GM23248 (cell line): ENCODE data around the gene MED8. TPM values are rescaled to one million over a fixed set of nuclear protein-coding genes. Genes with fewer than 3 reads are reported as not detected.

ENCODE experiments used
- DNase-seq: peaks from one replicate; pipeline ENCODE4 v3.0.0-alpha.2; 2015
- H2AFZ ChIP-seq: fragments of 200-600 bp; sonication (generic); 2 replicates; pipeline ENCODE4 v1.6.1; 2016; ENCODE audit warnings: antibody characterized with exemption
- H3F3A ChIP-seq: fragments of 200-600 bp; sonication (generic); 2 replicates; pipeline ENCODE4 v1.6.1; 2016; ENCODE audit warnings: mild to moderate bottlenecking, antibody characterized with exemption, mixed run types; ENCODE audit not compliant: insufficient read depth
- H3K27ac ChIP-seq: fragments of 200-600 bp; sonication (generic); 2 replicates; pipeline ENCODE4 v1.5.1; 2016; ENCODE audit warnings: mild to moderate bottlenecking
- H3K27me3 ChIP-seq: fragments of 200-600 bp; sonication (generic); replicated peaks from 2 replicates; pipeline ENCODE4 v1.6.1; 2016; ENCODE audit warnings: mild to moderate bottlenecking; ENCODE audit not compliant: insufficient read depth
- H3K36me3 ChIP-seq: fragments of 200-600 bp; sonication (generic); 2 replicates; pipeline ENCODE4 v1.6.1; 2016; ENCODE audit warnings: low read depth, mild to moderate bottlenecking
- H3K4me1 ChIP-seq: fragments of 200-600 bp; sonication (generic); 2 replicates; pipeline ENCODE4 v1.6.1; 2016; ENCODE audit warnings: mild to moderate bottlenecking; ENCODE audit not compliant: insufficient read depth
- H3K4me2 ChIP-seq: fragments of 200-600 bp; sonication (generic); one replicate; pipeline ENCODE4 v1.6.1; 2016; ENCODE audit warnings: mild to moderate bottlenecking; ENCODE audit not compliant: unreplicated experiment
- H3K4me3 ChIP-seq: fragments of 200-600 bp; sonication (generic); 2 replicates; pipeline ENCODE4 v1.5.1; 2016; ENCODE audit warnings: mild to moderate bottlenecking
- H3K79me2 ChIP-seq: fragments of 200-600 bp; sonication (generic); 2 replicates; pipeline ENCODE4 v1.6.1; 2016; ENCODE audit warnings: mild to moderate bottlenecking; ENCODE audit not compliant: insufficient read depth
- H3K9ac ChIP-seq: fragments of 200-600 bp; sonication (generic); 2 replicates; pipeline ENCODE4 v1.6.1; 2016; ENCODE audit warnings: mild to moderate bottlenecking
- H3K9me2 ChIP-seq: fragments of 200-600 bp; sonication (generic); 2 replicates; pipeline ENCODE4 v1.6.1; 2016; ENCODE audit warnings: mixed run types, mild to moderate bottlenecking, moderate library complexity; ENCODE audit not compliant: insufficient read depth
- H3K9me3 ChIP-seq: fragments of 200-600 bp; sonication (generic); one replicate; pipeline ENCODE4 v1.6.1; 2017; ENCODE audit warnings: low read depth
- H4K20me1 ChIP-seq: fragments of 200-600 bp; sonication (generic); 2 replicates; pipeline ENCODE4 v1.6.0; 2016; ENCODE audit not compliant: insufficient read depth
- EZH2 ChIP-seq: fragments of 200-600 bp; sonication (generic); IDR thresholded peaks from 2 replicates; pipeline ENCODE4 v1.6.1; 2018; ENCODE audit warnings: antibody characterized with exemption, mild to moderate bottlenecking; ENCODE audit not compliant: insufficient read depth, poor library complexity, severe bottlenecking
- EZH2phosphoT487 ChIP-seq: fragments of 200-600 bp; sonication (generic); IDR thresholded peaks from 2 replicates; pipeline ENCODE4 v1.6.1; 2018; ENCODE audit warnings: antibody characterized with exemption, moderate library complexity, mild to moderate bottlenecking, low read depth; ENCODE audit not compliant: insufficient read depth
- WGBS, 2 experiments: methylation state at CpG; one replicate each; pipeline ENCODE4 v1.1.6; 2015 to 2017; ENCODE audit warnings: low lambda C conversion rate in 2 of 2, low coverage in 1 of 2; ENCODE audit errors: missing lambda C conversion rate in 2 of 2; 5-methylcytosine and 5-hydroxymethylcytosine counted together
- in situ Hi-C: fragments of 300-500 bp; cut with MboI; formaldehyde crosslinking; loops from 2 replicates; pipeline ENCODE4 v1.15.0; 2020
- polyA plus RNA-seq: library from polyadenylated mRNA; unstranded; fragments of >200 nt; fragmentation: Nextera tagmentation; extraction: Ambion mirVana; gene quantifications from 2 replicates; pipeline ENCODE4 v1.2.1, GENCODE V29; 2016
- total RNA-seq: library from RNA; depleted of rRNA; stranded (reverse); fragments of >200 nt; shearing (Covaris generic); gene quantifications from 2 replicates; pipeline ENCODE4 v1.2.3, GENCODE V29; 2014

MED8 gene
- total and polyA plus RNA-seq, 2 experiments from 2014 or later, result 53.5 to 78.3 TPM

GRCh38 chr1:43398227-43398626, 8.6 kb upstream of the MED8 start:
- Histone ChIP-seq H3K27me3 (no peaks in the 10 kb centered on the region), H3K27ac (no peak overlapping the region), H2AFZ (no peak overlapping the region), H3K9ac (no peak overlapping the region), H4K20me1 (0 out of 2 replicates have a peak, but pooled peaks cover 5% of the 10 kb centered on the region), H3K36me3 (peaks cover 20% of the 10 kb centered on the region; the same call in 1 of the 2 replicates), H3K4me2 (no peak overlapping the region), H3K4me3 (no peak overlapping the region), H3K4me1 (no peaks in the 10 kb centered on the region), H3K9me3 (no peaks in the 10 kb centered on the region), H3F3A (no peaks in the 10 kb centered on the region), H3K79me2 (peaks cover 93% of the 10 kb centered on the region), H3K9me2 (no peaks in the 10 kb centered on the region)
- in situ Hi-C loops, result no loop called here
- no peak for DNase-seq
- TF ChIP-seq EZH2, result no peak
- TF ChIP-seq EZH2phosphoT487, result no peak
- 97 to 100% methylated on average over 3 of the region's 3 CpGs for WGBS, 2 experiments

GRCh38 chr1:43396059-43396458, 6.5 kb upstream of the MED8 start:
- no peaks in the 10 kb centered on the region for H3K9me2 ChIP-seq
- no peaks in the 10 kb centered on the region for H3F3A ChIP-seq
- H3K9ac ChIP-seq, result no peak overlapping the region
- H3K27me3 ChIP-seq, result no peaks in the 10 kb centered on the region
- H3K4me3 ChIP-seq, result no peak overlapping the region
- H3K79me2 ChIP-seq, result peaks cover 96% of the 10 kb centered on the region
- in situ Hi-C loops, result no loop called here
- WGBS, 2 experiments, result 11 to 13% methylated on average over 1 of the region's 1 CpG
- peaks cover 4% of the 10 kb centered on the region for H3K4me1 ChIP-seq
- no peak for TF ChIP-seq EZH2phosphoT487
- no peak for TF ChIP-seq EZH2
- no peaks in the 10 kb centered on the region for H4K20me1 ChIP-seq
- H2AFZ ChIP-seq, result no peak overlapping the region
- H3K9me3 ChIP-seq, result no peaks in the 10 kb centered on the region
- peaks cover 17% of the 10 kb centered on the region; the same call in 1 of the 2 replicates for H3K36me3 ChIP-seq
- H3K4me2 ChIP-seq, result no peak overlapping the region
- DNase-seq, result no peak
- no peak overlapping the region for H3K27ac ChIP-seq

GRCh38 chr1:43395523-43395922, 5.9 kb upstream of the MED8 start:
- WGBS, 2 experiments, result 83 to 89% methylated on average over 4 of the region's 4 CpGs
- DNase-seq, result no peak
- peaks cover 17% of the 10 kb centered on the region; the same call in 1 of the 2 replicates for H3K36me3 ChIP-seq
- H2AFZ ChIP-seq, result no peak overlapping the region
- peaks cover 9% of the 10 kb centered on the region for H3K4me1 ChIP-seq
- no peak overlapping the region for H3K4me2 ChIP-seq
- H3K9me2 ChIP-seq, result no peaks in the 10 kb centered on the region
- in situ Hi-C loops, result no loop called here
- H3K79me2 ChIP-seq, result peaks cover 97% of the 10 kb centered on the region
- H3K4me3 ChIP-seq, result no peak overlapping the region
- H3K27ac ChIP-seq, result no peak overlapping the region
- H3K27me3 ChIP-seq, result no peaks in the 10 kb centered on the region
- no peak overlapping the region for H3K9ac ChIP-seq
- TF ChIP-seq EZH2 (no peak), EZH2phosphoT487 (no peak)
- H3F3A ChIP-seq, result no peaks in the 10 kb centered on the region
- no peaks in the 10 kb centered on the region for H3K9me3 ChIP-seq
- no peaks in the 10 kb centered on the region for H4K20me1 ChIP-seq

- WGBS, 2 experiments, result 77 to 81% methylated on average over 3 of the region's 3 CpGs
- peaks cover 19% of the 10 kb centered on the region for H3K36me3 ChIP-seq
- H3K27me3 ChIP-seq, result no peaks in the 10 kb centered on the region
- no peaks in the 10 kb centered on the region for H3F3A ChIP-seq
- no peak overlapping the region for H3K9ac ChIP-seq
- no peak overlapping the region for H2AFZ ChIP-seq
- DNase-seq, result no peak
- no peak overlapping the region for H3K27ac ChIP-seq
- H3K4me3 ChIP-seq, result no peak overlapping the region
- no peaks in the 10 kb centered on the region for H4K20me1 ChIP-seq
- no peak for TF ChIP-seq EZH2
- no peak for TF ChIP-seq EZH2phosphoT487
- no peaks in the 10 kb centered on the region for H3K9me3 ChIP-seq
- H3K4me1 ChIP-seq, result peaks cover 21% of the 10 kb centered on the region
- in situ Hi-C loops, result no loop called here
- H3K79me2 ChIP-seq, result peaks cover 97% of the 10 kb centered on the region
- no peak overlapping the region for H3K4me2 ChIP-seq
- H3K9me2 ChIP-seq, result no peaks in the 10 kb centered on the region
These were observed 3.1 kb upstream of the MED8 start for GRCh38 chr1:43392702-43393101.

GRCh38 chr1:43388613-43389012, 987 bp downstream of the MED8 start:
- H3K36me3 ChIP-seq, result peaks cover 43% of the 10 kb centered on the region
- in situ Hi-C loops, result no loop called here
- DNase-seq, result peak; percentile 44

More at GRCh38 chr1:43388613-43389012, 987 bp downstream of the MED8 start:
- Histone ChIP-seq H3K27me3 (no peaks in the 10 kb centered on the region), H3K4me1 (peaks cover 26% of the 10 kb centered on the region), H3K27ac (peak overlapping the region; percentile 87), H3K9me2 (no peaks in the 10 kb centered on the region), H3K4me3 (peak overlapping the region; percentile 98), H3F3A (no peaks in the 10 kb centered on the region; the same call in none of the 2 replicates), H4K20me1 (no peaks in the 10 kb centered on the region), H2AFZ (no peak overlapping the region), H3K79me2 (peaks cover 80% of the 10 kb centered on the region), H3K4me2 (peak overlapping the region; percentile 97), H3K9me3 (no peaks in the 10 kb centered on the region), H3K9ac (peak overlapping the region; percentile 98)
- TF ChIP-seq EZH2 (no peak), EZH2phosphoT487 (no peak)
- 19 to 20% methylated on average over 3 of the region's 3 CpGs for WGBS, 2 experiments
